ENCODE results near the gene PF4V1.

Gene PF4V1

GRCh38 chr4:73902038-73902637 is 49.0 kb downstream of the PF4V1 start:
- DNase-seq (ENCODE audit: low read depth in 1 of 2, low spot score in 1 of 2) = no peak

DNA sequence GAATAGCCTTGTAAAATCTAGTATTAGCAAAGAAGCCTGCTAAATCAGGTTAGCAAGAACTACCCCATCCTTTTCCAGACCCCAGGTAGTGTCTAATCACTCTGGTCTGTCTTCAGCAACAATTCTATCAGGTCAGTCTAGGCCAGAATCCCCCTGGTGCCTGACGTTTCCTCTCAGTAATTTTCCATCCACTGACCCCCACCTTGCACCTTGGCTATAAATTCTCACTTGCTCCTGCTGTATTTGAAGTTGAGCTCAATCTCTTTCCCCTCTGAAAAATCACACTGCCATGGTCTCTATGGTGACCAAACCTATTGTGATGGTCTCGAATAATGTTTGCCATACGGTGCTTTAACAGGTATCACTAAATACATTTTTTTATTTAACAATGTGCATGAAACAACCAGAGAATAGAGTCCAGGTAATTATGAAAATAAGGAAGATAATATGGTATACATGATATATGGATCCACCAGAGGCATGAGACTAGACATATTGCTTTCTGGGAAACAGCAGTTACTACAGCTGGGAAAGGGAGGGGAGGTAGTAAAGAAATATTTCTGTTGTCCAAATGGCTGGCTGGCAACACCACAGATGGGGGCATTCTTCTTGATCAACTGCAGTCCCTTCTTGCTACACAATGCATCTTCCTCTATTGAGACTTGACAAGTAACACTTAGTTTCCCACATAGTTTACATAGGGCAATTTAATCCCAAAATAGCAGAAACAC is 49.9 kb downstream of the PF4V1 start:
- no peak for DNase-seq (ENCODE audit: low read depth in 1 of 2, low spot score in 1 of 2)
